ENCODE results near the gene LRMDA. TPM values are rescaled to one million over a fixed set of nuclear protein-coding genes. Genes with fewer than 3 reads are reported as not detected.
A peak's percentile ranks its signal among the peaks of the same experiment; 100 is the strongest.

Gene LRMDA
- total RNA-seq, 1 donor from 2014 or later: 22.3 TPM

GRCh38 chr10:75436896-75437295 is 5.5 kb downstream of the LRMDA start:
- ATAC-seq: no peak
- DNase-seq (ENCODE audit: missing footprints): no peak
- intact Hi-C loops (cut with DNase I): loop anchor here (10.0 kb wide), 1 partner anchor 158 kb away; no protein-coding TSS in a partner anchor

- ATAC-seq: no peak
- intact Hi-C loops (cut with DNase I): loop anchor here (10.0 kb wide), 1 partner anchor 157 kb away; no protein-coding TSS in a partner anchor
- DNase-seq (ENCODE audit: missing footprints): no peak
These were observed 6.3 kb downstream of the LRMDA start for GRCh38 chr10:75437693-75438092.

GRCh38 chr10:75438275-75438674 is 6.9 kb downstream of the LRMDA start:
- ATAC-seq (peak; percentile 69), DNase-seq (ENCODE audit: missing footprints) (no peak)
- intact Hi-C loops (cut with DNase I): loop anchor here (10.0 kb wide), 1 partner anchor 157 kb away; no protein-coding TSS in a partner anchor

- intact Hi-C loops (cut with DNase I): loop anchor here (10.0 kb wide), 1 partner anchor 155 kb away; no protein-coding TSS in a partner anchor
These were observed 8.4 kb downstream of the LRMDA start for GRCh38 chr10:75439811-75440210.

GRCh38 chr10:75440271-75440793 is 8.9 kb downstream of the LRMDA start:
- ATAC-seq: no peak
- intact Hi-C loops (cut with DNase I): no loop called here
- no peak for DNase-seq (ENCODE audit: missing footprints)

More at GRCh38 chr10:75439811-75440210, 8.4 kb downstream of the LRMDA start:
- ATAC-seq: no peak
- no peak for DNase-seq (ENCODE audit: missing footprints)

- intact Hi-C loops (cut with DNase I): no loop called here
- ATAC-seq (no peak), DNase-seq (ENCODE audit: missing footprints) (no peak)
These were observed 9.8 kb downstream of the LRMDA start for GRCh38 chr10:75441196-75441595.

- ATAC-seq: no peak
- DNase-seq (ENCODE audit: missing footprints): no peak
- intact Hi-C loops (cut with DNase I): no loop called here
These were observed 10.3 kb downstream of the LRMDA start for GRCh38 chr10:75441682-75442081.

- DNase-seq (ENCODE audit: missing footprints): no peak
- intact Hi-C loops (cut with DNase I): no loop called here
- no peak for ATAC-seq
These were observed 11.9 kb downstream of the LRMDA start for GRCh38 chr10:75443362-75443761.

- ATAC-seq: no peak
- intact Hi-C loops (cut with DNase I): no loop called here
- DNase-seq (ENCODE audit: missing footprints): no peak
These were observed 13.5 kb downstream of the LRMDA start for GRCh38 chr10:75444781-75445386.

GRCh38 chr10:75446508-75446907 is 15.1 kb downstream of the LRMDA start:
- intact Hi-C loops (cut with DNase I): no loop called here
- no peak for ATAC-seq
- no peak for DNase-seq (ENCODE audit: missing footprints)

GRCh38 chr10:75448166-75448565 is 16.7 kb downstream of the LRMDA start:
- intact Hi-C loops (cut with DNase I): no loop called here
- no peak for ATAC-seq

GRCh38 chr10:75449382-75450074 is 18.1 kb downstream of the LRMDA start:
- DNase-seq (ENCODE audit: missing footprints) (no peak), ATAC-seq (peak; percentile 78)
- intact Hi-C loops (cut with DNase I): no loop called here

More at GRCh38 chr10:75448166-75448565, 16.7 kb downstream of the LRMDA start:
- DNase-seq (ENCODE audit: missing footprints): no peak

GRCh38 chr10:75450075-75450445 is 18.6 kb downstream of the LRMDA start:
- intact Hi-C loops (cut with DNase I): no loop called here
- ATAC-seq (peak; percentile 29), DNase-seq (ENCODE audit: missing footprints) (no peak)

- intact Hi-C loops (cut with DNase I): no loop called here
- ATAC-seq (no peak), DNase-seq (ENCODE audit: missing footprints) (no peak)
These were observed 19.5 kb downstream of the LRMDA start for GRCh38 chr10:75450644-75451640.

GRCh38 chr10:75451831-75452230 is 20.4 kb downstream of the LRMDA start:
- no peak for ATAC-seq
- DNase-seq (ENCODE audit: missing footprints): no peak
- intact Hi-C loops (cut with DNase I): no loop called here

- ATAC-seq (no peak), DNase-seq (ENCODE audit: missing footprints) (no peak)
- intact Hi-C loops (cut with DNase I): no loop called here
These were observed 21.6 kb downstream of the LRMDA start for GRCh38 chr10:75452997-75453396.

- ATAC-seq (no peak), DNase-seq (ENCODE audit: missing footprints) (no peak)
- intact Hi-C loops (cut with DNase I): no loop called here
These were observed 24.7 kb downstream of the LRMDA start for GRCh38 chr10:75456122-75456521.

- intact Hi-C loops (cut with DNase I): no loop called here
These were observed 28.6 kb downstream of the LRMDA start for GRCh38 chr10:75460059-75460458.

More at GRCh38 chr10:75460059-75460458, 28.6 kb downstream of the LRMDA start:
- ATAC-seq (no peak), DNase-seq (ENCODE audit: missing footprints) (no peak)
